GM18502 (cell line): ENCODE results near the gene GSN.

Source experiments
- ATAC-seq: cut with Tn5 transposase; IDR thresholded peaks from one replicate; pipeline ENCODE4 v1.9.1; 2021; ENCODE audit warnings: mild to moderate bottlenecking; ENCODE audit not compliant: unreplicated experiment, poor library complexity

The GSN gene

GRCh38 chr9:121318631-121319382 lies 50.8 kb downstream of the GSN start:
- ATAC-seq: no peak

- ATAC-seq: no peak
Measured at GRCh38 chr9:121319383-121319780, 51.4 kb downstream of the GSN start.

GRCh38 chr9:121321016-121321503 lies 53.1 kb downstream of the GSN start:
- no peak for ATAC-seq

GRCh38 chr9:121322037-121322736 lies 54.2 kb downstream of the GSN start:
- no peak for ATAC-seq

- ATAC-seq: no peak
Measured at GRCh38 chr9:121322737-121323448, 54.9 kb downstream of the GSN start.

GRCh38 chr9:121323449-121324151 lies 55.6 kb downstream of the GSN start:
- no peak for ATAC-seq

- no peak for ATAC-seq
Measured at GRCh38 chr9:121324316-121324715, 56.4 kb downstream of the GSN start.

GRCh38 chr9:121324755-121325154 lies 56.8 kb downstream of the GSN start:
- ATAC-seq: no peak

- ATAC-seq: no peak
Measured at GRCh38 chr9:121325387-121325786, 57.4 kb downstream of the GSN start.

GRCh38 chr9:121326130-121326838 lies 58.3 kb downstream of the GSN start:
- no peak for ATAC-seq

GRCh38 chr9:121326901-121327613 lies 59.1 kb downstream of the GSN start:
- ATAC-seq: no peak

GRCh38 chr9:121328476-121328875 lies 60.5 kb downstream of the GSN start:
- no peak for ATAC-seq

- no peak for ATAC-seq
Measured at GRCh38 chr9:121328876-121329681, 61.1 kb downstream of the GSN start.

GRCh38 chr9:121331549-121331948 lies 63.6 kb downstream of the GSN start:
- ATAC-seq: no peak

GRCh38 chr9:121331992-121332685 lies 64.2 kb downstream of the GSN start:
- ATAC-seq: no peak

GRCh38 chr9:121333950-121334773 lies 66.2 kb downstream of the GSN start:
- ATAC-seq: no peak

- no peak for ATAC-seq
Measured at GRCh38 chr9:121336665-121337064, 68.7 kb downstream of the GSN start.
